HepG2 (cell line): Measurements from ENCODE around the gene TTC17.

ENCODE experiments used
- EP300 ChIP-seq, 3 experiments: sonication (generic) in 1 of 3; formaldehyde crosslinking in 1 of 3; IDR thresholded peaks; 2 replicates each; pipeline versions ENCODE4 v1.5.1 to v1.6.1; 2011 to 2020; ENCODE audit warnings: low read depth in 2 of 3, low read length in 2 of 3, borderline replicate concordance in 1 of 3, improper control_type of control experiment in 1 of 3, mild to moderate bottlenecking in 1 of 3, missing genetic modification reagents in 1 of 3, moderate library complexity in 1 of 3
- HCFC1 ChIP-seq: fragments of 150-350 bp; IDR thresholded peaks from 2 replicates; pipeline ENCODE4 v1.6.1; 2014; ENCODE audit warnings: low read depth, low read length
- HDAC2 ChIP-seq: sonication (generic); formaldehyde crosslinking; IDR thresholded peaks from 2 replicates; pipeline ENCODE4 v1.4.0; 2020; ENCODE audit warnings: missing genetic modification reagents
- HOXA5 ChIP-seq: sonication (generic); formaldehyde crosslinking; IDR thresholded peaks from 2 replicates; pipeline ENCODE4 v1.4.0; 2020; ENCODE audit warnings: missing genetic modification reagents
- JUN ChIP-seq: sonication (generic); formaldehyde crosslinking; IDR thresholded peaks from 2 replicates; pipeline ENCODE4 v1.4.0; 2020; ENCODE audit warnings: mild to moderate bottlenecking, missing genetic modification reagents
- MAZ ChIP-seq, 2 experiments: sonication (generic) in 1 of 2; formaldehyde crosslinking in 1 of 2; IDR thresholded peaks; 2 replicates each; pipeline versions ENCODE4 v1.5.0 to v1.6.1; 2012 to 2020; ENCODE audit warnings: low read depth in 2 of 2, mild to moderate bottlenecking in 2 of 2, borderline replicate concordance in 1 of 2, improper control_type of control experiment in 1 of 2, low read length in 1 of 2, missing genetic modification reagents in 1 of 2, moderate library complexity in 1 of 2
- MXI1 ChIP-seq: IDR thresholded peaks from 3 replicates; pipeline ENCODE4 v1.6.1; 2012; ENCODE audit warnings: low read depth, low read length, inconsistent platforms, borderline replicate concordance
- NFYB ChIP-seq: sonication (generic); formaldehyde crosslinking; IDR thresholded peaks from 2 replicates; pipeline ENCODE4 v1.4.0; 2020; ENCODE audit warnings: missing genetic modification reagents
- NONO ChIP-seq, 2 experiments: fragments of 450-650 bp in 1 of 2; sonication (generic) in 1 of 2; formaldehyde crosslinking in 1 of 2; IDR thresholded peaks in 1 of 2; conservative IDR thresholded peaks in 1 of 2; 2 replicates each; pipeline versions ENCODE4 v1.6.1 to v1.8.0; 2017 to 2022; ENCODE audit warnings: mild to moderate bottlenecking in 1 of 2, missing genetic modification reagents in 1 of 2, moderate library complexity in 1 of 2
- POLR2A ChIP-seq, 2 experiments: IDR thresholded peaks; 2 replicates each; pipeline ENCODE4 v1.6.1; 2011; ENCODE audit warnings: low read depth in 2 of 2, low read length in 2 of 2, mild to moderate bottlenecking in 1 of 2, moderate library complexity in 1 of 2; ENCODE audit not compliant: insufficient read depth in 1 of 2
- ZNF576 ChIP-seq: sonication (generic); formaldehyde crosslinking; IDR thresholded peaks from 2 replicates; pipeline ENCODE4 v1.4.0; 2020; ENCODE audit warnings: mild to moderate bottlenecking, missing genetic modification reagents
- ZNF644 ChIP-seq: IDR thresholded peaks from 2 replicates; pipeline ENCODE4 v1.6.1; 2016; ENCODE audit warnings: low read depth
- ZNF792 ChIP-seq: IDR thresholded peaks from 2 replicates; pipeline ENCODE4 v1.6.1; 2016
- TF ChIP-seq, protein P1 (sequence below): sonication (generic); formaldehyde crosslinking; IDR thresholded peaks from 2 replicates; pipeline ENCODE4 v1.5.0; 2020; ENCODE audit warnings: mild to moderate bottlenecking, missing genetic modification reagents, moderate library complexity

DNA sequence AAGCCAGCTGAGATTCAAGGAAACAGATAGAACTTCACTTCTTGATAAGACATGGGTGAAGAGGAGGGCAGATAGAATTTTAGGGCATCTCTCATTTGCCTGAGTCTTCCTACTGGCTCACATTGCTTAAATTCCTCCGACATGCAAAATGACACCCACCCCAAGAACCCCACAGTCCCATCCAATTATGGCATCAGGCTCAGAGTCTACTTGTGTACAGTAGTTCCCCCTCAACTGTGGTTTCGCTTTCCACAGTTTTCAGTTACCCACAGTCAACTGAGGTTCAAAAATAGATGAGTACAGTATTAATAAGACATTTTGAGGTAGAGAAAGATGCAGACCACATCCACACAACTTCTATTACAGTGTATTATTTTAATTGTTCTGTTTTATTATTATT, 99.8 kb downstream of the TTC17 start:
- no peak for TF ChIP-seq POLR2A (IDR thresholded peaks at IDR 0.05; ENCODE audit: insufficient read depth in 1 of 2, low read depth in 2 of 2, low read length in 2 of 2)
- TF ChIP-seq JUN (CRISPR knock-in tag), result no peak
- TF ChIP-seq HOXA5 (CRISPR knock-in tag), result no peak
- TF ChIP-seq EP300 (IDR thresholded peaks at IDR 0.05; ENCODE audit: low read depth in 2 of 2, low read length in 2 of 2), result no peak
- no peak for TF ChIP-seq EP300 (CRISPR knock-in tag; IDR thresholded peaks at IDR 0.05; ENCODE audit: borderline replicate concordance)
- TF ChIP-seq, protein P1, sequence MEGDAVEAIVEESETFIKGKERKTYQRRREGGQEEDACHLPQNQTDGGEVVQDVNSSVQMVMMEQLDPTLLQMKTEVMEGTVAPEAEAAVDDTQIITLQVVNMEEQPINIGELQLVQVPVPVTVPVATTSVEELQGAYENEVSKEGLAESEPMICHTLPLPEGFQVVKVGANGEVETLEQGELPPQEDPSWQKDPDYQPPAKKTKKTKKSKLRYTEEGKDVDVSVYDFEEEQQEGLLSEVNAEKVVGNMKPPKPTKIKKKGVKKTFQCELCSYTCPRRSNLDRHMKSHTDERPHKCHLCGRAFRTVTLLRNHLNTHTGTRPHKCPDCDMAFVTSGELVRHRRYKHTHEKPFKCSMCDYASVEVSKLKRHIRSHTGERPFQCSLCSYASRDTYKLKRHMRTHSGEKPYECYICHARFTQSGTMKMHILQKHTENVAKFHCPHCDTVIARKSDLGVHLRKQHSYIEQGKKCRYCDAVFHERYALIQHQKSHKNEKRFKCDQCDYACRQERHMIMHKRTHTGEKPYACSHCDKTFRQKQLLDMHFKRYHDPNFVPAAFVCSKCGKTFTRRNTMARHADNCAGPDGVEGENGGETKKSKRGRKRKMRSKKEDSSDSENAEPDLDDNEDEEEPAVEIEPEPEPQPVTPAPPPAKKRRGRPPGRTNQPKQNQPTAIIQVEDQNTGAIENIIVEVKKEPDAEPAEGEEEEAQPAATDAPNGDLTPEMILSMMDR (CRISPR knock-in tag), result no peak
- no peak for TF ChIP-seq HCFC1
- TF ChIP-seq NFYB, result no peak
- no peak for TF ChIP-seq HDAC2 (CRISPR knock-in tag)
- TF ChIP-seq MXI1, result no peak
- no peak for TF ChIP-seq ZNF576 (CRISPR knock-in tag)
- no peak for TF ChIP-seq ZNF644 (CRISPR knock-in tag)
- TF ChIP-seq ZNF792, result no peak
- TF ChIP-seq MAZ (IDR thresholded peaks at IDR 0.05; ENCODE audit: borderline replicate concordance, low read depth, low read length), result no peak
- no peak for TF ChIP-seq MAZ (CRISPR knock-in tag; IDR thresholded peaks at IDR 0.05; ENCODE audit: low read depth)
- TF ChIP-seq NONO (IDR thresholded peaks at IDR 0.05), result no peak
- TF ChIP-seq NONO (CRISPR knock-in tag; conservative IDR thresholded peaks at IDR 0.05), result no peak
